GM23338 (cell line): Measurements from ENCODE around the gene POLD2. TPM values are rescaled to one million over a fixed set of nuclear protein-coding genes. Genes with fewer than 3 reads are reported as not detected.

Source experiments
- ATAC-seq: fragments of 200-7000 bp; cut with Tn5 transposase; 3 replicates; pipeline ENCODE4 v1.9.1; 2020
- DNase-seq: peaks from one replicate; pipeline ENCODE4 v3.0.0-alpha.2; 2015; ENCODE audit warnings: low spot score
- H2AFZ ChIP-seq: fragments of 200-600 bp; sonication (generic); 2 replicates; pipeline ENCODE4 v1.8.0; 2016; ENCODE audit warnings: antibody characterized with exemption, mild to moderate bottlenecking, moderate library complexity
- H3F3A ChIP-seq: fragments of 200-600 bp; sonication (generic); replicated peaks from 2 replicates; pipeline ENCODE4 v1.8.0; 2017; ENCODE audit warnings: antibody characterized with exemption, mixed run types, low read depth
- H3K27ac ChIP-seq: fragments of 200-600 bp; sonication (generic); 2 replicates; pipeline ENCODE4 v1.6.1; 2016; ENCODE audit warnings: low read depth
- H3K27me3 ChIP-seq: fragments of 200-600 bp; sonication (generic); 2 replicates; pipeline ENCODE4 v1.8.0; 2016; ENCODE audit warnings: mild to moderate bottlenecking, mixed run types, moderate library complexity; ENCODE audit not compliant: insufficient read depth
- H3K36me3 ChIP-seq: fragments of 200-600 bp; sonication (generic); 2 replicates; pipeline ENCODE4 v1.8.0; 2016; ENCODE audit warnings: mild to moderate bottlenecking; ENCODE audit not compliant: insufficient read depth
- H3K4me1 ChIP-seq: fragments of 200-600 bp; sonication (generic); 2 replicates; pipeline ENCODE4 v1.8.0; 2016; ENCODE audit warnings: mild to moderate bottlenecking, moderate library complexity; ENCODE audit not compliant: insufficient read depth
- H3K4me2 ChIP-seq: fragments of 200-600 bp; sonication (generic); 2 replicates; pipeline ENCODE4 v1.7.1; 2017; ENCODE audit warnings: mixed run types
- H3K4me3 ChIP-seq: fragments of 200-600 bp; sonication (generic); 2 replicates; pipeline ENCODE4 v1.6.1; 2016; ENCODE audit warnings: mixed run types
- H3K79me2 ChIP-seq: fragments of 200-600 bp; sonication (generic); replicated peaks from 2 replicates; pipeline ENCODE4 v1.8.0; 2017; ENCODE audit warnings: mild to moderate bottlenecking; ENCODE audit not compliant: insufficient read depth
- H3K9me2 ChIP-seq: fragments of 200-600 bp; sonication (generic); 2 replicates; pipeline ENCODE4 v1.8.0; 2017; ENCODE audit not compliant: insufficient read depth
- H4K20me1 ChIP-seq: fragments of 200-600 bp; sonication (generic); replicated peaks from 2 replicates; pipeline ENCODE4 v1.8.0; 2017; ENCODE audit warnings: mild to moderate bottlenecking; ENCODE audit not compliant: insufficient read depth
- H3K27ac Mint-ChIP-seq: 2 replicates; pipeline ENCODE4 v1.8.0; 2020; ENCODE audit warnings: inconsistent platforms, mild to moderate bottlenecking, moderate library complexity, mixed read lengths
- H3K27me3 Mint-ChIP-seq: 3 replicates; pipeline ENCODE4 v1.8.0; 2022; ENCODE audit warnings: low read depth, mild to moderate bottlenecking, moderate library complexity, mixed read lengths, inconsistent platforms; ENCODE audit not compliant: insufficient read depth, poor library complexity
- H3K36me3 Mint-ChIP-seq: 3 replicates; pipeline ENCODE4 v1.8.0; 2021; ENCODE audit warnings: low read depth, mild to moderate bottlenecking, inconsistent platforms, moderate library complexity, mixed read lengths
- H3K4me1 Mint-ChIP-seq: 3 replicates; pipeline ENCODE4 v1.8.0; 2020; ENCODE audit warnings: mild to moderate bottlenecking, inconsistent platforms, mixed read lengths
- H3K4me3 Mint-ChIP-seq: 3 replicates; pipeline ENCODE4 v1.8.0; 2021; ENCODE audit warnings: moderate library complexity, mild to moderate bottlenecking, inconsistent platforms, mixed read lengths
- H3K9me3 Mint-ChIP-seq: 3 replicates; pipeline ENCODE4 v1.8.0; 2020; ENCODE audit warnings: moderate library complexity, mild to moderate bottlenecking, inconsistent platforms, mixed read lengths
- EZH2 ChIP-seq: fragments of 200-600 bp; sonication (generic); IDR thresholded peaks from one replicate; pipeline ENCODE4 v1.8.0; 2017; ENCODE audit warnings: antibody characterized with exemption, mild to moderate bottlenecking, low read depth; ENCODE audit not compliant: unreplicated experiment
- NANOG ChIP-seq: IDR thresholded peaks from 2 replicates; pipeline ENCODE4 v1.6.1; 2016; ENCODE audit warnings: antibody characterized with exemption, borderline replicate concordance
- STAT1 ChIP-seq: IDR thresholded peaks from one replicate; pipeline ENCODE4 v1.6.1; 2016; ENCODE audit warnings: antibody characterized with exemption; ENCODE audit not compliant: unreplicated experiment
- ZNF331 ChIP-seq: fragments of 250-450 bp; sonication (Bioruptor Pico); IDR thresholded peaks from 2 replicates; pipeline ENCODE4 v1.5.0; 2020; ENCODE audit warnings: low read depth, mild to moderate bottlenecking, moderate library complexity
- polyA plus RNA-seq: library from polyadenylated mRNA; unstranded; fragments of >200 nt; fragmentation: Nextera tagmentation; extraction: Ambion mirVana; gene quantifications from 2 replicates; pipeline ENCODE4 v1.2.1, GENCODE V29; 2016
- total RNA-seq: library from RNA; depleted of rRNA; stranded (reverse); fragments of >200 nt; shearing (Covaris generic); gene quantifications from 2 replicates; pipeline ENCODE4 v1.2.3, GENCODE V29; 2014
- TF ChIP-seq, protein P1 (sequence below), 2 experiments: fragments of 200-600 bp in 1 of 2; sonication (generic) in 1 of 2; conservative IDR thresholded peaks; 2 replicates each; pipeline versions ENCODE4 v1.5.1 to v1.6.1; 2016 to 2017; ENCODE audit warnings: antibody characterized with exemption in 2 of 2, low read depth in 2 of 2, mild to moderate bottlenecking in 2 of 2, moderate library complexity in 1 of 2
- TF ChIP-seq, protein P2 (sequence below): IDR thresholded peaks from one replicate; pipeline ENCODE4 v1.6.1; 2018; ENCODE audit warnings: antibody characterized with exemption; ENCODE audit not compliant: unreplicated experiment
- TF ChIP-seq, protein P3 (sequence below): fragments of 250-450 bp; sonication (Bioruptor Pico); IDR thresholded peaks from 2 replicates; pipeline ENCODE4 v1.5.0; 2020; ENCODE audit warnings: mild to moderate bottlenecking, moderate library complexity

Gene POLD2
- total and polyA plus RNA-seq, 2 experiments from 2014 or later: 101 to 127 TPM

DNA sequence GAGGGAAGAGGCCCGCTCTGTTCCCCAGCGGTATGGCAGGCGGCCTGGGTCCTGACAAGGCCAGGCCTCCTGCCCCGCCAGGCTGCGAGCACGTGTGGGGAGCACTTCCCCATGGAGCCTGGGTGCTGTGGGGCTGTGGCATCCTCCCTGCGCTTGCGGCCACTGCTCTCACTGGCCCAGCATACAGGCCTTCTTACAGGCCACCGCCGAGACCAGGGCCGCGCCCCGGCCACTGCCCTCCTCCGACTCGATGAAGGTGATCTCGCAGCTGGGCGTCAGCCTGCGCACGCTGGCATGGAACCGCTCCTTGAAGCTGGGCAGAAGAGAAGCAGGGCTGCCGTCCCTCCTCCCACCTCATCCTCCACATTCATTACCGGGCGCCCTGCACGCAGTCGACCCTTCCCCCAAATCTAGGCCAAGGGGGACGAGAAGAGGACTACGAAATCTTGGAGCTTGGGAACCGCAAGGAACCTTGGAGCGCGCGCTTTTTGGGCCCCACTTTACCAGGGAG lies 21.7 kb upstream of the POLD2 start:
- Histone ChIP-seq H3K4me3 (peak overlapping the region; percentile 61), H2AFZ (peak overlapping the region; percentile 98), H3K9me2 (no peaks in the 10 kb centered on the region), H3K27ac (no peak overlapping the region), H3K4me1 (peaks cover 8% of the 10 kb centered on the region), H3K79me2 (no peaks in the 10 kb centered on the region), H3K27me3 (peaks cover 30% of the 10 kb centered on the region), H3K36me3 (no peaks in the 10 kb centered on the region), H3F3A (no peaks in the 10 kb centered on the region), H4K20me1 (no peaks in the 10 kb centered on the region), H3K4me2 (peak overlapping the region; percentile 88)
- Mint-ChIP-seq H3K27ac (no peak overlapping the region), H3K4me1 (peaks cover 21% of the 10 kb centered on the region), H3K36me3 (no peaks in the 10 kb centered on the region), H3K9me3 (no peaks in the 10 kb centered on the region), H3K4me3 (peak overlapping the region; percentile 77), H3K27me3 (peaks cover 34% of the 10 kb centered on the region)
- DNase-seq (no peak), ATAC-seq (peak; percentile 5)
- no peak for TF ChIP-seq STAT1
- TF ChIP-seq NANOG: no peak
- TF ChIP-seq, protein P1, sequence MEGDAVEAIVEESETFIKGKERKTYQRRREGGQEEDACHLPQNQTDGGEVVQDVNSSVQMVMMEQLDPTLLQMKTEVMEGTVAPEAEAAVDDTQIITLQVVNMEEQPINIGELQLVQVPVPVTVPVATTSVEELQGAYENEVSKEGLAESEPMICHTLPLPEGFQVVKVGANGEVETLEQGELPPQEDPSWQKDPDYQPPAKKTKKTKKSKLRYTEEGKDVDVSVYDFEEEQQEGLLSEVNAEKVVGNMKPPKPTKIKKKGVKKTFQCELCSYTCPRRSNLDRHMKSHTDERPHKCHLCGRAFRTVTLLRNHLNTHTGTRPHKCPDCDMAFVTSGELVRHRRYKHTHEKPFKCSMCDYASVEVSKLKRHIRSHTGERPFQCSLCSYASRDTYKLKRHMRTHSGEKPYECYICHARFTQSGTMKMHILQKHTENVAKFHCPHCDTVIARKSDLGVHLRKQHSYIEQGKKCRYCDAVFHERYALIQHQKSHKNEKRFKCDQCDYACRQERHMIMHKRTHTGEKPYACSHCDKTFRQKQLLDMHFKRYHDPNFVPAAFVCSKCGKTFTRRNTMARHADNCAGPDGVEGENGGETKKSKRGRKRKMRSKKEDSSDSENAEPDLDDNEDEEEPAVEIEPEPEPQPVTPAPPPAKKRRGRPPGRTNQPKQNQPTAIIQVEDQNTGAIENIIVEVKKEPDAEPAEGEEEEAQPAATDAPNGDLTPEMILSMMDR (conservative IDR thresholded peaks at IDR 0.05; ENCODE audit: low read depth in 2 of 2): no peak
- no peak for TF ChIP-seq ZNF331 (CRISPR knock-in tag)
- no peak for TF ChIP-seq EZH2
- TF ChIP-seq, protein P2, sequence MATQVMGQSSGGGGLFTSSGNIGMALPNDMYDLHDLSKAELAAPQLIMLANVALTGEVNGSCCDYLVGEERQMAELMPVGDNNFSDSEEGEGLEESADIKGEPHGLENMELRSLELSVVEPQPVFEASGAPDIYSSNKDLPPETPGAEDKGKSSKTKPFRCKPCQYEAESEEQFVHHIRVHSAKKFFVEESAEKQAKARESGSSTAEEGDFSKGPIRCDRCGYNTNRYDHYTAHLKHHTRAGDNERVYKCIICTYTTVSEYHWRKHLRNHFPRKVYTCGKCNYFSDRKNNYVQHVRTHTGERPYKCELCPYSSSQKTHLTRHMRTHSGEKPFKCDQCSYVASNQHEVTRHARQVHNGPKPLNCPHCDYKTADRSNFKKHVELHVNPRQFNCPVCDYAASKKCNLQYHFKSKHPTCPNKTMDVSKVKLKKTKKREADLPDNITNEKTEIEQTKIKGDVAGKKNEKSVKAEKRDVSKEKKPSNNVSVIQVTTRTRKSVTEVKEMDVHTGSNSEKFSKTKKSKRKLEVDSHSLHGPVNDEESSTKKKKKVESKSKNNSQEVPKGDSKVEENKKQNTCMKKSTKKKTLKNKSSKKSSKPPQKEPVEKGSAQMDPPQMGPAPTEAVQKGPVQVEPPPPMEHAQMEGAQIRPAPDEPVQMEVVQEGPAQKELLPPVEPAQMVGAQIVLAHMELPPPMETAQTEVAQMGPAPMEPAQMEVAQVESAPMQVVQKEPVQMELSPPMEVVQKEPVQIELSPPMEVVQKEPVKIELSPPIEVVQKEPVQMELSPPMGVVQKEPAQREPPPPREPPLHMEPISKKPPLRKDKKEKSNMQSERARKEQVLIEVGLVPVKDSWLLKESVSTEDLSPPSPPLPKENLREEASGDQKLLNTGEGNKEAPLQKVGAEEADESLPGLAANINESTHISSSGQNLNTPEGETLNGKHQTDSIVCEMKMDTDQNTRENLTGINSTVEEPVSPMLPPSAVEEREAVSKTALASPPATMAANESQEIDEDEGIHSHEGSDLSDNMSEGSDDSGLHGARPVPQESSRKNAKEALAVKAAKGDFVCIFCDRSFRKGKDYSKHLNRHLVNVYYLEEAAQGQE: no peak

DNA sequence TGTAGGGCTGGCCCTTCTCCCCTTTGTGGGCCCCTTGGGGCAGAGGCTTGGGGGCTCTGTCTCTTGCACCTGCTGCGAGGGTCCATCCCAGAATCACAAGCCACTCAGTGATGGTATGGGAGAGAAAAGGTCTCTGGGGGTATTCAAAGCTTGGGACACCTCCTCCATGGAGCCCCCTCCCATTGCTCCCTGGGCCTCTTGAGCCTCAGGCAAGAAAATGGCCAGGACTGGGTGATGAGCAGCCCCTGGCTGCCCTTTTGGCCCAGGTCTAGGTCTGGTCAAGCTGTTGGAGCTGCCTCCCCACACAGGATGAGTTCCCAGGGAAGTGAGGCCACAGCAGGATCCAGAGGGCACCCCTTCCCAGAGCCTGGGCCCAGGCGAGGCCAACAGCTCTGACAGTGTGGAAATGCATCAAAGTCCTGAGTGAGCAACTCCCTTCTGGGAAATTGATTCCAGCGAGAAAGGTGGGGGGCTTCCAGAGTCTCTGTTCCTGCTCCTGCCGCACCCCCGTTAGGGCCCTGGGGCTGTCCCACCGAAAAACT lies 21.1 kb upstream of the POLD2 start:
- Histone ChIP-seq H3K4me3 (no peak overlapping the region; the same call in 1 of the 2 replicates), H4K20me1 (no peaks in the 10 kb centered on the region), H3K27me3 (peaks cover 30% of the 10 kb centered on the region), H2AFZ (no peak overlapping the region), H3K79me2 (no peaks in the 10 kb centered on the region), H3K27ac (no peak overlapping the region), H3K4me1 (peaks cover 8% of the 10 kb centered on the region), H3K4me2 (no peak overlapping the region), H3K9me2 (no peaks in the 10 kb centered on the region), H3K36me3 (no peaks in the 10 kb centered on the region), H3F3A (no peaks in the 10 kb centered on the region)
- H3K27me3 Mint-ChIP-seq: peaks cover 33% of the 10 kb centered on the region
- peaks cover 21% of the 10 kb centered on the region for H3K4me1 Mint-ChIP-seq
- H3K9me3 Mint-ChIP-seq: no peaks in the 10 kb centered on the region
- DNase-seq: no peak
- no peaks in the 10 kb centered on the region for H3K36me3 Mint-ChIP-seq
- H3K27ac Mint-ChIP-seq: no peak overlapping the region
- H3K4me3 Mint-ChIP-seq: no peak overlapping the region
- ATAC-seq: no peak
- TF ChIP-seq, protein P1 (conservative IDR thresholded peaks at IDR 0.05; ENCODE audit: low read depth in 2 of 2): no peak
- TF ChIP-seq, protein P3, sequence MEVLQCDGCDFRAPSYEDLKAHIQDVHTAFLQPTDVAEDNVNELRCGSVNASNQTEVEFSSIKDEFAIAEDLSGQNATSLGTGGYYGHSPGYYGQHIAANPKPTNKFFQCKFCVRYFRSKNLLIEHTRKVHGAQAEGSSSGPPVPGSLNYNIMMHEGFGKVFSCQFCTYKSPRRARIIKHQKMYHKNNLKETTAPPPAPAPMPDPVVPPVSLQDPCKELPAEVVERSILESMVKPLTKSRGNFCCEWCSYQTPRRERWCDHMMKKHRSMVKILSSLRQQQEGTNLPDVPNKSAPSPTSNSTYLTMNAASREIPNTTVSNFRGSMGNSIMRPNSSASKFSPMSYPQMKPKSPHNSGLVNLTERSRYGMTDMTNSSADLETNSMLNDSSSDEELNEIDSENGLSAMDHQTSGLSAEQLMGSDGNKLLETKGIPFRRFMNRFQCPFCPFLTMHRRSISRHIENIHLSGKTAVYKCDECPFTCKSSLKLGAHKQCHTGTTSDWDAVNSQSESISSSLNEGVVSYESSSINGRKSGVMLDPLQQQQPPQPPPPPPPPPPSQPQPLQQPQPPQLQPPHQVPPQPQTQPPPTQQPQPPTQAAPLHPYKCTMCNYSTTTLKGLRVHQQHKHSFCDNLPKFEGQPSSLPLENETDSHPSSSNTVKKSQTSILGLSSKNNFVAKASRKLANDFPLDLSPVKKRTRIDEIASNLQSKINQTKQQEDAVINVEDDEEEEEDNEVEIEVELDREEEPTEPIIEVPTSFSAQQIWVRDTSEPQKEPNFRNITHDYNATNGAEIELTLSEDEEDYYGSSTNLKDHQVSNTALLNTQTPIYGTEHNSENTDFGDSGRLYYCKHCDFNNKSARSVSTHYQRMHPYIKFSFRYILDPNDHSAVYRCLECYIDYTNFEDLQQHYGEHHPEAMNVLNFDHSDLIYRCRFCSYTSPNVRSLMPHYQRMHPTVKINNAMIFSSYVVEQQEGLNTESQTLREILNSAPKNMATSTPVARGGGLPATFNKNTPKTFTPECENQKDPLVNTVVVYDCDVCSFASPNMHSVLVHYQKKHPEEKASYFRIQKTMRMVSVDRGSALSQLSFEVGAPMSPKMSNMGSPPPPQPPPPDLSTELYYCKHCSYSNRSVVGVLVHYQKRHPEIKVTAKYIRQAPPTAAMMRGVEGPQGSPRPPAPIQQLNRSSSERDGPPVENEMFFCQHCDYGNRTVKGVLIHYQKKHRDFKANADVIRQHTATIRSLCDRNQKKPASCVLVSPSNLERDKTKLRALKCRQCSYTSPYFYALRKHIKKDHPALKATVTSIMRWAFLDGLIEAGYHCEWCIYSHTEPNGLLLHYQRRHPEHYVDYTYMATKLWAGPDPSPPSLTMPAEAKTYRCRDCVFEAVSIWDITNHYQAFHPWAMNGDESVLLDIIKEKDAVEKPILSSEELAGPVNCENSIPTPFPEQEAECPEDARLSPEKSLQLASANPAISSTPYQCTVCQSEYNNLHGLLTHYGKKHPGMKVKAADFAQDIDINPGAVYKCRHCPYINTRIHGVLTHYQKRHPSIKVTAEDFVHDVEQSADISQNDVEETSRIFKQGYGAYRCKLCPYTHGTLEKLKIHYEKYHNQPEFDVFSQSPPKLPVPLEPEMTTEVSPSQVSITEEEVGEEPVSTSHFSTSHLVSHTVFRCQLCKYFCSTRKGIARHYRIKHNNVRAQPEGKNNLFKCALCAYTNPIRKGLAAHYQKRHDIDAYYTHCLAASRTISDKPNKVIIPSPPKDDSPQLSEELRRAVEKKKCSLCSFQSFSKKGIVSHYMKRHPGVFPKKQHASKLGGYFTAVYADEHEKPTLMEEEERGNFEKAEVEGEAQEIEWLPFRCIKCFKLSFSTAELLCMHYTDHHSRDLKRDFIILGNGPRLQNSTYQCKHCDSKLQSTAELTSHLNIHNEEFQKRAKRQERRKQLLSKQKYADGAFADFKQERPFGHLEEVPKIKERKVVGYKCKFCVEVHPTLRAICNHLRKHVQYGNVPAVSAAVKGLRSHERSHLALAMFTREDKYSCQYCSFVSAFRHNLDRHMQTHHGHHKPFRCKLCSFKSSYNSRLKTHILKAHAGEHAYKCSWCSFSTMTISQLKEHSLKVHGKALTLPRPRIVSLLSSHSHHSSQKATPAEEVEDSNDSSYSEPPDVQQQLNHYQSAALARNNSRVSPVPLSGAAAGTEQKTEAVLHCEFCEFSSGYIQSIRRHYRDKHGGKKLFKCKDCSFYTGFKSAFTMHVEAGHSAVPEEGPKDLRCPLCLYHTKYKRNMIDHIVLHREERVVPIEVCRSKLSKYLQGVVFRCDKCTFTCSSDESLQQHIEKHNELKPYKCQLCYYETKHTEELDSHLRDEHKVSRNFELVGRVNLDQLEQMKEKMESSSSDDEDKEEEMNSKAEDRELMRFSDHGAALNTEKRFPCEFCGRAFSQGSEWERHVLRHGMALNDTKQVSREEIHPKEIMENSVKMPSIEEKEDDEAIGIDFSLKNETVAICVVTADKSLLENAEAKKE: no peak
